Right renal pelvis (tissue), 4 donors: ENCODE results near the gene DNAAF8. TPM values are rescaled to one million over a fixed set of nuclear protein-coding genes. Genes with fewer than 3 reads are reported as not detected.
A peak's percentile ranks its signal among the peaks of the same experiment; 100 is the strongest.

ENCODE experiments used
- DNase-seq, 4 donors: peaks; one replicate each; pipeline ENCODE4 v3.0.0-alpha.2; 2013; ENCODE audit warnings: low read depth in 4 of 4, low spot score in 3 of 4, missing footprints in 1 of 4
- polyA plus RNA-seq, 4 donors: library from polyadenylated mRNA; unstranded; fragments of 120-200 nt; gene quantifications; one replicate each; pipeline ENCODE4 v1.2.1, GENCODE V29; 2013; ENCODE audit not compliant: insufficient read length in 4 of 4

The DNAAF8 gene
- 1 to 10 TPM; 2.1 to 2.5 (median 2.3) TPM for polyA plus RNA-seq

GRCh38 chr16:4734063-4734729 lies at the start of gene DNAAF8, which contains the start of gene ANKS3:
TSS of gene DNAAF8 (plus strand) at chr16:4734537. CDS start at chr16:4736515, 1,978 bp downstream.
TSS of gene ANKS3 (minus strand) at chr16:4734271. CDS start at chr16:4730149, 4,122 bp downstream.
- peak; percentile 81 to 90 (median 88) for DNase-seq

- DNase-seq: no peak
Observed at GRCh38 chr16:4684763-4685162, 49.6 kb upstream of the DNAAF8 start.

- DNase-seq: no peak
Observed at GRCh38 chr16:4685292-4685691, 49.0 kb upstream of the DNAAF8 start.

GRCh38 chr16:4685776-4686496 lies 48.4 kb upstream of the DNAAF8 start:
- DNase-seq: no peak

- no peak for DNase-seq
Observed at GRCh38 chr16:4686497-4687210, 47.7 kb upstream of the DNAAF8 start.

- no peak for DNase-seq
Observed at GRCh38 chr16:4687416-4687815, 46.9 kb upstream of the DNAAF8 start.

- no peak for DNase-seq
Observed at GRCh38 chr16:4687946-4688673, 46.2 kb upstream of the DNAAF8 start.

GRCh38 chr16:4688674-4689045 lies 45.7 kb upstream of the DNAAF8 start:
- no peak for DNase-seq

GRCh38 chr16:4689091-4689671 lies 45.2 kb upstream of the DNAAF8 start:
- DNase-seq: no peak

- DNase-seq: no peak
Observed at GRCh38 chr16:4689864-4690704, 44.3 kb upstream of the DNAAF8 start.

GRCh38 chr16:4690946-4691665 lies 43.2 kb upstream of the DNAAF8 start:
- DNase-seq: no peak

GRCh38 chr16:4691666-4692412 lies 42.5 kb upstream of the DNAAF8 start:
- DNase-seq: no peak

- no peak for DNase-seq
Observed at GRCh38 chr16:4692460-4693295, 41.7 kb upstream of the DNAAF8 start.

- DNase-seq: peak; percentile 89 to 93 (median 92)
Observed at GRCh38 chr16:4693296-4693955, 40.9 kb upstream of the DNAAF8 start, which contains the start of gene NUDT16L1. TSS of gene NUDT16L1 (plus strand) at chr16:4693562. CDS start at chr16:4693727, 165 bp downstream.

GRCh38 chr16:4693956-4694641 lies 40.2 kb upstream of the DNAAF8 start:
- no peak for DNase-seq
